ENCODE results near the gene SLC1A4. TPM values are rescaled to one million over a fixed set of nuclear protein-coding genes. Genes with fewer than 3 reads are reported as not detected.
A peak's percentile ranks its signal among the peaks of the same experiment; 100 is the strongest.
"Not testable (repeated sequence)": the region's sequence is repeated elsewhere in the genome, so short reads cannot be mapped to it uniquely, and the experiment has no call there.

SLC1A4 gene
- polyA plus RNA-seq, 2 donors, result 6.6 to 9.3 TPM

DNA sequence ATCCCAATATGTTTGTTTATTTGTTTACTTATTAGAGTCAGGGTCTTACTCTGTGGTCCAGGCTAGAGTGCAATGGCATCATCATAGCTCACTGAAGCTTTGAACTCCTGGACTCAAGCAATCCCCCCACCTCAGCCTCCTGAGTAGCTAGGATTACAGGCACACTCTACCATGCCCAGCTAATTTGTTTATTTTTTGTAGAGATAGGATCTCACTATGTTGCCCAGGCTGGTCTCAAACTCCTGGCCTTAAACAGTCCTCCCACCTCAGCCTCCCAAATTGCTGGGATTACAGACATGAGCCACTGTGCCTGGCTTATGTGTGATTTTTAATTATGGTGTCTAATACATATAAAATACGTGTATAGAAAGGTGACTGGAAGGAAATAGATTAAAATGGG, 31.1 kb downstream of the SLC1A4 start:
- not testable (repeated sequence) for H3K4me3 ChIP-seq (ENCODE audit: low read depth in 1 of 2, low read length in 2 of 2); H3K9me3 ChIP-seq (ENCODE audit: control insufficient read depth in 2 of 2, insufficient read depth in 1 of 2, low read depth in 1 of 2, low read length in 1 of 2)
- WGBS, 2 donors, result 84 to 90% methylated on average over 1 of the region's 1 CpG

DNA sequence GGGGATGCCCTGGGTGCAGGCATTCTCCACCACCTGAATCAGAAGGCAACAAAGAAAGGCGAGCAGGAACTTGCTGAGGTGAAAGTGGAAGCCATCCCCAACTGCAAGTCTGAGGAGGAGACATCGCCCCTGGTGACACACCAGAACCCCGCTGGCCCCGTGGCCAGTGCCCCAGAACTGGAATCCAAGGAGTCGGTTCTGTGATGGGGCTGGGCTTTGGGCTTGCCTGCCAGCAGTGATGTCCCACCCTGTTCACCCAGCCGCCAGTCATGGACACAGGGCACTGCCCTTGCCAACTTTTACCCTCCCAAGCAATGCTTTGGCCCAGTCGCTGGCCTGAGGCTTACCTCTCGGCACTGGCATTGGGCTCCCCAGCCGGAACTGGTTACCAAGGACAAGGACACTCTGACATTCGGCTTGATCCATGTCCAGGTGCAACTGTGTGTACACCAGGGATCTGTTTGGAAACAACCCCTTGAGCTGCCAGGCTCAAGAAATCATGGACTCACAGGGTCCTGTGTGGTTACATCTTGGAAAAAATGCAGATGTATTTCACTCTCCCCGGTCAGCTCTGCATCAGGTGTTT, 31.8 kb downstream of the SLC1A4 start:
- Histone ChIP-seq H3K27me3 (ENCODE audit: control insufficient read depth in 1 of 2, insufficient read depth in 2 of 2, low read length in 2 of 2) (no peaks in the 10 kb centered on the region), H3K36me3 (ENCODE audit: control insufficient read depth in 2 of 2, insufficient read depth in 2 of 2, low read length in 1 of 2) (peaks cover 2 to 8% of the 10 kb centered on the region in 2 donors), H3K9me3 (ENCODE audit: control insufficient read depth in 2 of 2, insufficient read depth in 1 of 2, low read depth in 1 of 2, low read length in 1 of 2) (no peaks in the 10 kb centered on the region), H3K4me3 (ENCODE audit: low read depth in 1 of 2, low read length in 2 of 2) (no peak overlapping the region), H3K4me1 (ENCODE audit: control insufficient read depth in 2 of 2, insufficient read depth in 2 of 2, low read length in 1 of 2) (peaks cover 0 to 4% of the 10 kb centered on the region in 2 donors), H3K27ac (ENCODE audit: low read depth in 2 of 2, low read length in 1 of 2) (no peak overlapping the region)
- 57 to 68% methylated on average over 11 of the region's 11 CpGs for WGBS, 2 donors

More for the DNA sequence above, 31.1 kb downstream of the SLC1A4 start:
- not testable (repeated sequence) for H3K36me3 ChIP-seq (ENCODE audit: control insufficient read depth in 2 of 2, insufficient read depth in 2 of 2, low read length in 1 of 2); H3K27ac ChIP-seq (ENCODE audit: low read depth in 2 of 2, low read length in 1 of 2); H3K27me3 ChIP-seq (ENCODE audit: control insufficient read depth in 1 of 2, insufficient read depth in 2 of 2, low read length in 2 of 2); H3K4me1 ChIP-seq (ENCODE audit: control insufficient read depth in 2 of 2, insufficient read depth in 2 of 2, low read length in 1 of 2)

GRCh38 chr2:65021709-65022108, 32.5 kb downstream of the SLC1A4 start:
- H3K9me3 ChIP-seq (ENCODE audit: control insufficient read depth in 2 of 2, insufficient read depth in 1 of 2, low read depth in 1 of 2, low read length in 1 of 2), result no peaks in the 10 kb centered on the region
- H3K27me3 ChIP-seq (ENCODE audit: control insufficient read depth in 1 of 2, insufficient read depth in 2 of 2, low read length in 2 of 2), result no peaks in the 10 kb centered on the region
- no peak overlapping the region for H3K27ac ChIP-seq (ENCODE audit: low read depth in 2 of 2, low read length in 1 of 2)
- H3K36me3 ChIP-seq (ENCODE audit: control insufficient read depth in 2 of 2, insufficient read depth in 2 of 2, low read length in 1 of 2), result peaks cover 2 to 8% of the 10 kb centered on the region in 2 donors
- WGBS, 2 donors, result 66 to 76% methylated on average over 4 of the region's 4 CpGs
- peaks cover 0 to 4% of the 10 kb centered on the region in 2 donors for H3K4me1 ChIP-seq (ENCODE audit: control insufficient read depth in 2 of 2, insufficient read depth in 2 of 2, low read length in 1 of 2)
- no peak overlapping the region for H3K4me3 ChIP-seq (ENCODE audit: low read depth in 1 of 2, low read length in 2 of 2)

GRCh38 chr2:65022189-65022588, 33.0 kb downstream of the SLC1A4 start:
- no peaks in the 10 kb centered on the region for H3K9me3 ChIP-seq (ENCODE audit: control insufficient read depth in 2 of 2, insufficient read depth in 1 of 2, low read depth in 1 of 2, low read length in 1 of 2)
- no peak overlapping the region for H3K4me3 ChIP-seq (ENCODE audit: low read depth in 1 of 2, low read length in 2 of 2)
- H3K36me3 ChIP-seq (ENCODE audit: control insufficient read depth in 2 of 2, insufficient read depth in 2 of 2, low read length in 1 of 2), result peaks cover 2 to 8% of the 10 kb centered on the region in 2 donors
- H3K27ac ChIP-seq (ENCODE audit: low read depth in 2 of 2, low read length in 1 of 2), result no peak overlapping the region
- whole genome bisulfite sequencing, 2 donors, result 90 to 94% methylated on average over 6 of the region's 6 CpGs
- H3K27me3 ChIP-seq (ENCODE audit: control insufficient read depth in 1 of 2, insufficient read depth in 2 of 2, low read length in 2 of 2), result no peaks in the 10 kb centered on the region
- H3K4me1 ChIP-seq (ENCODE audit: control insufficient read depth in 2 of 2, insufficient read depth in 2 of 2, low read length in 1 of 2), result peaks cover 0 to 4% of the 10 kb centered on the region in 2 donors

DNA sequence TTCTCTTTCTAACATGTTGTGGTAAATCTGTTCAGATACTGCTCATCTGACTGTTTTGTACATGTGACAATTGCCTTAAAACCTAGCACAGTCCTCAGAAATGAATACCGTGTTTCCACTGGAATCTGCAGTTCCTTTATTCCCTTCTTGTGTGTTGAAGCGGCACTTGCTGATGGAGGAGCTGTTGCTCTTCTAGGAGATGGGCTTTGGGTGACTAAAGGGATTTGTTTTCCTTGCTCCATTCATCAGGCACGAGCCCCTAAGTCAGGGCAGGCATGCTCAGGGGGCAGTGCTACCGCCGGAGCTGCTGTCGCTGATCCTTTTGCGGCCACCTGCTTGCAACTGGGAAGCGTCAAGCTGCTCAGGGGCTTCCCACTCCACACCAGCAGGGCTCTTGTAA, 34.5 kb downstream of the SLC1A4 start:
- H3K36me3 ChIP-seq (ENCODE audit: control insufficient read depth in 2 of 2, insufficient read depth in 2 of 2, low read length in 1 of 2), result peaks cover 2 to 6% of the 10 kb centered on the region in 2 donors
- H3K4me3 ChIP-seq (ENCODE audit: low read depth in 1 of 2, low read length in 2 of 2), result no peak overlapping the region
- H3K27ac ChIP-seq (ENCODE audit: low read depth in 2 of 2, low read length in 1 of 2), result peak overlapping the region; percentile 21 to 52
- no peaks in the 10 kb centered on the region for H3K9me3 ChIP-seq (ENCODE audit: control insufficient read depth in 2 of 2, insufficient read depth in 1 of 2, low read depth in 1 of 2, low read length in 1 of 2)
- 79 to 90% methylated on average over 8 of the region's 8 CpGs for WGBS, 2 donors
- no peaks in the 10 kb centered on the region for H3K27me3 ChIP-seq (ENCODE audit: control insufficient read depth in 1 of 2, insufficient read depth in 2 of 2, low read length in 2 of 2)
- peaks cover 0 to 4% of the 10 kb centered on the region in 2 donors for H3K4me1 ChIP-seq (ENCODE audit: control insufficient read depth in 2 of 2, insufficient read depth in 2 of 2, low read length in 1 of 2)

GRCh38 chr2:65024149-65024829, 35.1 kb downstream of the SLC1A4 start:
- peak overlapping the region; percentile 21 to 52 for H3K27ac ChIP-seq (ENCODE audit: low read depth in 2 of 2, low read length in 1 of 2)
- H3K4me1 ChIP-seq (ENCODE audit: control insufficient read depth in 2 of 2, insufficient read depth in 2 of 2, low read length in 1 of 2), result peaks cover 0 to 4% of the 10 kb centered on the region in 2 donors
- H3K9me3 ChIP-seq (ENCODE audit: control insufficient read depth in 2 of 2, insufficient read depth in 1 of 2, low read depth in 1 of 2, low read length in 1 of 2), result no peaks in the 10 kb centered on the region
- WGBS, 2 donors, result 56 to 66% methylated on average over 7 of the region's 7 CpGs
- peaks cover 2 to 4% of the 10 kb centered on the region in 2 donors for H3K36me3 ChIP-seq (ENCODE audit: control insufficient read depth in 2 of 2, insufficient read depth in 2 of 2, low read length in 1 of 2)
- H3K4me3 ChIP-seq (ENCODE audit: low read depth in 1 of 2, low read length in 2 of 2), result no peak overlapping the region
- no peaks in the 10 kb centered on the region for H3K27me3 ChIP-seq (ENCODE audit: control insufficient read depth in 1 of 2, insufficient read depth in 2 of 2, low read length in 2 of 2)

- no peak overlapping the region for H3K27ac ChIP-seq (ENCODE audit: low read depth in 2 of 2, low read length in 1 of 2)
- H3K36me3 ChIP-seq (ENCODE audit: control insufficient read depth in 2 of 2, insufficient read depth in 2 of 2, low read length in 1 of 2), result peaks cover 2 to 3% of the 10 kb centered on the region in 2 donors
- no peaks in the 10 kb centered on the region for H3K9me3 ChIP-seq (ENCODE audit: control insufficient read depth in 2 of 2, insufficient read depth in 1 of 2, low read depth in 1 of 2, low read length in 1 of 2)
- H3K4me3 ChIP-seq (ENCODE audit: low read depth in 1 of 2, low read length in 2 of 2), result no peak overlapping the region
- WGBS, 2 donors, result 90 to 93% methylated on average over 8 of the region's 8 CpGs
- H3K4me1 ChIP-seq (ENCODE audit: control insufficient read depth in 2 of 2, insufficient read depth in 2 of 2, low read length in 1 of 2), result peaks cover 0 to 4% of the 10 kb centered on the region in 2 donors
- H3K27me3 ChIP-seq (ENCODE audit: control insufficient read depth in 1 of 2, insufficient read depth in 2 of 2, low read length in 2 of 2), result no peaks in the 10 kb centered on the region
These were observed 36.4 kb downstream of the SLC1A4 start for GRCh38 chr2:65025453-65026123.

DNA sequence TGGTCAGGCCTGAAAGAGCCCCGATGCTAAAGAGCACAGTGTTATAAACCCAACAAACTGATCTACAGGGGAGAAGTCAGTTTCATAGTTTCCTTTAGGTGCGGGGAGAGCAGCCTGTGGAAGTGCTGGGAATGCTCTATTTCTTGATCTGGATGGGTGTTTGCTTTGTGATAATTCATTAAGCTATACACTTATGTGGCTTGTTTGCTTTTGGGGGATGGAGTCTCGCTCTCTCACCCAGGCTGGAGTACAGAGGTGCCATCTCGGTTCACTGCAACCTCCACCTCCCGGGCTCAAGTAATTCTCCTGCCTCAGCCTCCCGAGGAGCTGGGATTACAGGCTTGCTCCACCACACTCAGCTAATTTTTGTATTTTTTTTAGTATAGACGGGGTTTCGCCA, 37.0 kb downstream of the SLC1A4 start:
- no peaks in the 10 kb centered on the region for H3K27me3 ChIP-seq (ENCODE audit: control insufficient read depth in 1 of 2, insufficient read depth in 2 of 2, low read length in 2 of 2)
- no peaks in the 10 kb centered on the region for H3K4me1 ChIP-seq (ENCODE audit: control insufficient read depth in 2 of 2, insufficient read depth in 2 of 2, low read length in 1 of 2)
- H3K36me3 ChIP-seq (ENCODE audit: control insufficient read depth in 2 of 2, insufficient read depth in 2 of 2, low read length in 1 of 2), result peaks cover 0 to 2% of the 10 kb centered on the region in 2 donors
- H3K9me3 ChIP-seq (ENCODE audit: control insufficient read depth in 2 of 2, insufficient read depth in 1 of 2, low read depth in 1 of 2, low read length in 1 of 2), result no peaks in the 10 kb centered on the region
- no peak overlapping the region for H3K27ac ChIP-seq (ENCODE audit: low read depth in 2 of 2, low read length in 1 of 2)
- no peak overlapping the region for H3K4me3 ChIP-seq (ENCODE audit: low read depth in 1 of 2, low read length in 2 of 2)
- WGBS, 2 donors, result 92 to 97% methylated on average over 8 of the region's 8 CpGs

- Histone ChIP-seq H3K27ac (ENCODE audit: low read depth in 2 of 2, low read length in 1 of 2) (no peak overlapping the region), H3K4me1 (ENCODE audit: control insufficient read depth in 2 of 2, insufficient read depth in 2 of 2, low read length in 1 of 2) (no peaks in the 10 kb centered on the region)
- WGBS, 2 donors, result 90 to 94% methylated on average over 13 of the region's 13 CpGs
These were observed 37.7 kb downstream of the SLC1A4 start for GRCh38 chr2:65026704-65027464.

More at GRCh38 chr2:65026704-65027464, 37.7 kb downstream of the SLC1A4 start:
- Histone ChIP-seq H3K27me3 (ENCODE audit: control insufficient read depth in 1 of 2, insufficient read depth in 2 of 2, low read length in 2 of 2) (no peaks in the 10 kb centered on the region), H3K4me3 (ENCODE audit: low read depth in 1 of 2, low read length in 2 of 2) (no peak overlapping the region), H3K36me3 (ENCODE audit: control insufficient read depth in 2 of 2, insufficient read depth in 2 of 2, low read length in 1 of 2) (no peaks in the 10 kb centered on the region), H3K9me3 (ENCODE audit: control insufficient read depth in 2 of 2, insufficient read depth in 1 of 2, low read depth in 1 of 2, low read length in 1 of 2) (no peaks in the 10 kb centered on the region)
